ENCODE data around the gene RPE. TPM values are rescaled to one million over a fixed set of nuclear protein-coding genes. Genes with fewer than 3 reads are reported as not detected.

RPE gene
- total RNA-seq, 1 donor = 69.6 TPM

- no peak for TF ChIP-seq CTCF (IDR thresholded peaks at IDR 0.05; ENCODE audit: insufficient read depth, low read length)
- no peak overlapping the region for H3K4me3 ChIP-seq (ENCODE audit: low read depth, low read length)
- no peak for DNase-seq (ENCODE audit: low read depth)
Observed at GRCh38 chr2:210063306-210063705, 60.9 kb downstream of the RPE start.

Other genes starting within 250 kb of the RPE start
- not detected in 2 replicates for gene UNC80, start 230.8 kb upstream of the RPE start, total RNA-seq (ENCODE audit: low replicate concordance)
- 28.2 and 43.4 TPM in 2 replicates for gene KANSL1L, start 168.8 kb downstream of the RPE start, total RNA-seq (ENCODE audit: low replicate concordance)
- gene ACADL, start 222.8 kb downstream of the RPE start, total RNA-seq (ENCODE audit: low replicate concordance) = 0.63 and 4.5 TPM in 2 replicates